Mammary epithelial cell (primary cell): ENCODE measurements around the gene KCNK1.

ENCODE experiments used
- CTCF ChIP-seq, 2 donors: IDR thresholded peaks in 1 of 2; conservative IDR thresholded peaks in 1 of 2; 2 replicates each; pipeline ENCODE4 v1.5.1; 2011 to 2012; ENCODE audit warnings: inconsistent platforms in 2 of 2, low read length in 2 of 2, mild to moderate bottlenecking in 2 of 2, control low read depth in 1 of 2, low read depth in 1 of 2; ENCODE audit not compliant: insufficient read depth in 1 of 2; ENCODE audit errors: extremely low read depth in 1 of 2
- EZH2 ChIP-seq: IDR thresholded peaks from 2 replicates; pipeline ENCODE4 v1.6.1; 2012; ENCODE audit warnings: low read length, inconsistent platforms, borderline replicate concordance

DNA sequence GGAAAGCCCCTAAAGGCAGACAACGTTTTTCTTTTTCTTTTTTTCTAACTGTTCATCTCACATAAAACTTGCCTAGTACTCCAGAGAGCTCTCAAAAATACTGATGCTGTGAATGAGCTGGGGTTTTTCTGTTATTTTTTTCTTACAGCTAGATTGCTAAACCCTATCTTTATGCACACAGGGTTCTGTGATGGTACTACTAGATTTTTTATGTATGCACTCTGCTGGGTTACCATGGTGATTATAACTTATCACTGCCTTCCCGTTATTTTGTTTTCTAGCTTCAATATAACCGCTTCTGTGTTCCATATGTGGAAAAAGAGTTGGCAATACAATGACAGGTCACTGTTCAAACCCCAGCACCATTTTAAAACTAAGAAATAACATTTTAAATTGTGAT is 43.7 kb upstream of the KCNK1 start:
- no peak for TF ChIP-seq CTCF (conservative IDR thresholded peaks at IDR 0.05 in 1 of 2, IDR thresholded peaks at IDR 0.05 in 1 of 2; ENCODE audit: extremely low read depth in 1 of 2, insufficient read depth in 1 of 2, low read depth in 1 of 2, low read length in 2 of 2)
- no peak for TF ChIP-seq EZH2
